ENCODE results near the gene STK32A.

The STK32A gene

GRCh38 chr5:147267082-147267832 lies 32.4 kb downstream of the STK32A start:
- DNase-seq, result no peak

DNA sequence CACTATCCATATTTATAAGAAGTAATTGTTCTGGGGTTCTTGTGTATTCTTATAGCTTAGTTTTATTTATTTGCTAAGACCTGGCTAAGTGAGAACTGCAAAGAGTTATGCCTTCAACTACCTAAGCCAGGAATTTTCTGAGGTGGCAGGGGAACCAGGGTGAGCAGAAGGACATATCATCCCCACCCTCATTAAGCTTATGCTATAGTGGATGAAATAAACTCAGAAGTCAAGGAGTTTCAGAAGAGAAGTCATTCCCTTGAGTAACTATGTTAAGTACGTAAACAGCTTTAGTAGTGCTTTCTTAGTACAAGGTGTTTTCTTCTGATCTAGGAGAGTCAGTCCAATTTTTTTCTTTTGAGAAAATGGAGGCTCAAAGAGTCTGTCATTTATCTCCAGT lies 41.7 kb downstream of the STK32A start:
- no peak for DNase-seq

GRCh38 chr5:147286296-147286695 lies 51.5 kb downstream of the STK32A start:
- DNase-seq, result no peak

GRCh38 chr5:147287110-147287509 lies 52.3 kb downstream of the STK32A start:
- DNase-seq, result no peak

- no peak for DNase-seq
Observed at GRCh38 chr5:147290261-147290660, 55.4 kb downstream of the STK32A start.

DNA sequence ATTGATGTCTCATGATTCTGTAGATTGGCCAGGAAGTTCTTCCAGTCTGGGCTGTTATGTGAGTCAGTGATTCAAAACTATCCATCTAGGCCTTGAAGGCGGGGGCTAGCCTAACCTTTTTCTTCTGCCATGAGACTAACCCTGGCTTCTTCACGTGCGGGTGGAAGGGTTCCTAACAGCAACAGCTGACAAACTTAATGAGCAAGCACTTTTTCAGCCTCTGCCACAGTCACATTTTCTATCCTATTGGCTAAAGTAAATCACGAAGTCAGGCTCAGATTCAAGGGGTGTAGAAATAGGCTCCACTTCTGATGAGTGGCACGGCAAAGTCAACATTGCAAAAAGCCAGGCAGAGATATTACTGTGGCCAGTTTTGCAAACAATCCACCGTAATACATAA lies 68.4 kb downstream of the STK32A start:
- DNase-seq, result no peak

DNA sequence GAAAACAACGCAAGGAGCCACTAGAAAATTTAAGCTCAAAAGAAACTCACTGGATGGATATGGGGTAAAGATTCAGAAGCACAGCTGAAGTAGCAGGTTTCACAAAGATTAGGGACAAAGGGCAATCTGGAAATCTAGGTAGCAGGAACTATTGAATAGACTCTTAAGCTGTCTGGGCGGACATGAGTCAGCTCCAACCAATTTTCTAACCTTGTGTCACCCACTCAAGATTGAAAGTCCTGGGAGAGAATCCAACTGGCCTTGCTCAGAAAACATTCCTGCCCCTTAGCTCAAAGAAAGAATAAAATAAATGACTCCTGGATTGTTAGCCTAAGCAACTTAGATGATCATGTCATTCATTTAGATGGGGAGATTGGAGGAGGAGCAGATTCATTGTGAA lies 69.2 kb downstream of the STK32A start:
- DNase-seq, result no peak

- no peak for DNase-seq
Observed at GRCh38 chr5:147305147-147305546, 70.3 kb downstream of the STK32A start.

- no peak for DNase-seq
Observed at GRCh38 chr5:147306351-147306750, 71.5 kb downstream of the STK32A start.

GRCh38 chr5:147307170-147307569 lies 72.3 kb downstream of the STK32A start:
- DNase-seq, result no peak

DNA sequence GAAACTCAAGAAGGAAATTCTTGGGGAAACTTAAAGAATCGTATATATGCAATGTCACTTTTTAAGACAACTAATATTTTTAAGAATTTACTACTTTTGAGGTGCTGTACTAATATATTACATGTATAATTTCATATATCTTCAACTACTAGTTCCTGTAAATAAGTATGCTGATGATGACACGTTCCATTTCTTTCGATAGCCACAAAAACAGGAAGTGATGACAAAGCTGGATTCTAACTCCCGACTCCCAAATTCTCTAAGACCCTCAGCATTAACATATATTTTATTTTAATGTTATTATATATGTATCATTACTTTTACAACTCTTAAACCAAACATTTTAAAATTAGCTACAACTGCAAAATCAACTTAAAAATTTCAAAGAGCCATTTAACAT lies 74.8 kb downstream of the STK32A start:
- DNase-seq, result no peak

DNA sequence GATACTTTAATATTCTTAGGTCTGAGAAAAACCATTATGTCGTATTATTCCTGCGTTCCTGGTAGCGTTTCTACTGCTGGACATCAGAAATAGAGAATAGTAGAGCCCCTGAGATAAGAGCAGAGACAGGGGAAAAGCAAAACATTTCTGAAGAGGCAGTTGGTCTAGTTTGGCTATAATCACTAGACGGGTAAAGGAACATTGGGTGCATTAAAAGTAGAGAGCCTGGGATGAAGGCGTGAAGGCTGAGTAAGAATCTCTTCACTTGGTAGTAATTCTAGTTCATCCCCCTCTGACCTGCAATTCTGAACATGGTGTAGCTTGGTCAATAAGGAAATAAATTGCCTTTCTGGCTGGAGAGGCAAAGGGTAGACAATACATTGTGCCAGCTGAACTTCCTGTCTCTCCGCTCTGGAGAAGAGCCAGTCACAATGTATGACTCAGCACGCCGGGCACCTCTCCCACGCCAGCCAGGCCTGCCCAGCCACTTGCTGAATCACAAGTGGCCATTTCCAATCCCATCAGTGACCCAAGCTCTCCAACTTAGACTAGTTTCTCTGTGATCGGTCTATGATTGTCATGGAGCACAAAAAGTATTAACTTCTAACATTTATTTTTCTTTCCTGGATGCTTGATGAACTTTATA lies 75.4 kb downstream of the STK32A start:
- no peak for DNase-seq

- no peak for DNase-seq
Observed at GRCh38 chr5:147317978-147318684, 83.3 kb downstream of the STK32A start.

GRCh38 chr5:147321569-147321968 lies 86.7 kb downstream of the STK32A start:
- DNase-seq, result no peak

- no peak for DNase-seq
Observed at GRCh38 chr5:147327421-147327820, 92.6 kb downstream of the STK32A start.

- DNase-seq, result no peak
Observed at GRCh38 chr5:147327905-147328304, 93.1 kb downstream of the STK32A start.

GRCh38 chr5:147332658-147333057 lies 97.8 kb downstream of the STK32A start:
- DNase-seq, result no peak

DNA sequence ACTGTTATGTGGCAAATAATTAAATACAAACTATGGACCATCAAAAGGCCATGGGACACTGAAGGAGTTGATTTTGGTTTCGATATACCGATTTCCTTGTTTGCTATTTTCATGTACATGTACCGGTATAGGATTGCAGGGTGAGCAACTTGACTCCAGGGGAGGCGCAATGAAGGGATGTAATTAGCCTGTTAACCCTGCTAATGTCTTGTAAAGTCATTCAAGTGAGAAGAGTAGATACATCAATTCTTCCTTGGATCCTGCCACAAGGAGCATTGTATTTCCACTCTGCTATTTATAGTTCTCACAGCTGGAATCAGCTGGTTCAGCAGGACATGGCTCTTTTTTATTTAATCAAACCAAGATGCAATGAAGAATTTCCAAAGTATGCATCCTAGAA lies 102.0 kb downstream of the STK32A start:
- DNase-seq, result no peak

- DNase-seq, result no peak
Observed at GRCh38 chr5:147339313-147339712, 104.5 kb downstream of the STK32A start.

DNA sequence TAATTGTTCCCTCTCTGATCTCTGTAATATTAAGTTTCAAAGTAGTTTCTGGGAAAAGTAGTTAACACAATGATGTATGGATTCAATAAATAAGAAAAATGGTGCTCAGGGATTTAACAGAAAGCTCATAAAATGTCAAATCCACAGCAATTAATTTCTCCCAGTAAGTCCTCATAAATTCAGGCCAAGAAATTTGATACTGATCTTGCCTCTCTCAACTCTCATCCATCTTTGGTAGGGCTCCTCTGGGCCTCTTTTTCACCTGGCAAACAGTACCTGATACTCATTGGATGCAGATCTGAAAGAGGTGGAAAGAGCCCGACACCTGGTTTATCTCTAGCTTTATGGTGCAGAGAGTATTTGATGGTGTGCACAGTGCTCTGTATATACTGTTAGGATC lies 106.1 kb downstream of the STK32A start:
- no peak for DNase-seq

DNA sequence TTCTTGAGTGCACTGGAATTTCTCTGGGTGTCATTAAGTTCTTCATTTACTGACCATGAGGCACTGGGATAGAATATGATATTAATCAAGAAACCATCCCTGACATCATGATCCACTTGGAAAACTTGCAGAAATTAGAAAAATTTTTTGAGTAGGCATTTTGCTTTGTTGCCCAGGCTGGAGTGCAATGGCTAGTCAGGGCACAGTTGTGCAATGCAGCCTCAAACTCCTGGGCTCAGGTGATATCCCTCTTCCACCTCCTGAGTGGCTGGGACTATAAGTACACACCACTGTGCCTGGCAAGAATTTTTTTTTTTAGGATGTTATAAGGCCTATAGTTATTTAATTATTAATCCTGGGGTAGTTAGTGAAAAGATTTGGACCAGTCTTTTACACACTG lies 106.5 kb downstream of the STK32A start:
- DNase-seq, result no peak

DNA sequence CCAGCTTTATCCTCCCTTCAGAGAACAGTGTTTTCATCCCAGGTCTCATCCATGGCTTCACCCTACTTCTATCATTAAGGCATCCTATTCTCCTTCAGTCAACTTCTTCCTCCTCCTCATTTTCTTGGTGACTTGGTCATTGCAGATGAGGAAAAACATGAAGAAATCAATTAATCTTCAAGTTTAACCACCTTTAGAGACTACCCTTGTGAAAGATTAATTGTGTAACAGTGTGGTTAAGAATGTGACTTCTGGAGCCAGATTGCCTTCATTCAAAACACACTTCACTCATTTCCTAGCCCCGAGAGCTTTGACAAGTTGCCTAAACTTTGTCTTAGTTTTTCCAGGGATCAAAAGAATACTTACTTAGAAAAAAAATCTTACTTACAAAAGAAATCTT lies 110.0 kb downstream of the STK32A start:
- DNase-seq, result no peak

GRCh38 chr5:147346006-147346561 lies 111.3 kb downstream of the STK32A start:
- no peak for DNase-seq

- no peak for DNase-seq
Observed at GRCh38 chr5:147348046-147348445, 113.2 kb downstream of the STK32A start.

Data from NK-92 treated with Interleukin-12 subunit alpha and Interleukin-12 subunit beta, amount 100 ng/mL, for 24 hours (cell line).